ENCODE measurements around the gene RPS15.

Gene RPS15

GRCh38 chr19:1420590-1420989 is 17.6 kb upstream of the RPS15 start:
- no peak for DNase-seq

GRCh38 chr19:1421218-1421957 is 16.8 kb upstream of the RPS15 start:
- DNase-seq = no peak

- no peak for DNase-seq
Observed at GRCh38 chr19:1421958-1422305, 16.3 kb upstream of the RPS15 start.

GRCh38 chr19:1422360-1422759 is 15.8 kb upstream of the RPS15 start:
- no peak for DNase-seq

GRCh38 chr19:1422943-1423342 is 15.3 kb upstream of the RPS15 start:
- DNase-seq = no peak

- DNase-seq = no peak
Observed at GRCh38 chr19:1423436-1424191, 14.6 kb upstream of the RPS15 start.

- no peak for DNase-seq
Observed at GRCh38 chr19:1424192-1424955, 13.8 kb upstream of the RPS15 start.

- DNase-seq = no peak
Observed at GRCh38 chr19:1425102-1425837, 12.9 kb upstream of the RPS15 start.

- DNase-seq = no peak
Observed at GRCh38 chr19:1425902-1426301, 12.3 kb upstream of the RPS15 start.

- no peak for DNase-seq
Observed at GRCh38 chr19:1426736-1427135, 11.5 kb upstream of the RPS15 start.

GRCh38 chr19:1427221-1427920 is 10.8 kb upstream of the RPS15 start:
- no peak for DNase-seq

GRCh38 chr19:1428738-1429391 is 9.3 kb upstream of the RPS15 start:
- no peak for DNase-seq

GRCh38 chr19:1429750-1430149 is 8.4 kb upstream of the RPS15 start:
- no peak for DNase-seq

- no peak for DNase-seq
Observed at GRCh38 chr19:1430246-1430645, 8.0 kb upstream of the RPS15 start.

- DNase-seq = no peak
Observed at GRCh38 chr19:1431759-1432506, 6.3 kb upstream of the RPS15 start.

GRCh38 chr19:1432507-1432887 is 5.7 kb upstream of the RPS15 start:
- no peak for DNase-seq

- no peak for DNase-seq
Observed at GRCh38 chr19:1433119-1434039, 4.8 kb upstream of the RPS15 start.

GRCh38 chr19:1434040-1434366 is 4.2 kb upstream of the RPS15 start:
- no peak for DNase-seq

GRCh38 chr19:1434577-1435060 is 3.6 kb upstream of the RPS15 start:
- DNase-seq = no peak

GRCh38 chr19:1435378-1435989 is 2.7 kb upstream of the RPS15 start:
- DNase-seq = no peak
